Lung (tissue), 12 donors: ENCODE measurements around the gene ZFP36L2. TPM values are rescaled to one million over a fixed set of nuclear protein-coding genes. Genes with fewer than 3 reads are reported as not detected.
A peak's percentile ranks its signal among the peaks of the same experiment; 100 is the strongest.

ENCODE experiments used
- ATAC-seq: fragments of 200-7000 bp; cut with Tn5 transposase; one replicate; pipeline ENCODE4 v1.9.1; 2020; ENCODE audit warnings: moderate number of reproducible peaks; ENCODE audit not compliant: insufficient read depth, low FRiP score
- DNase-seq, 3 donors: peaks; one replicate each; pipeline ENCODE4 v3.0.0-alpha.2; 2013 to 2017
- H3K27ac ChIP-seq, 2 donors: one replicate each; pipeline ENCODE4 v1.5.1; 2013; ENCODE audit warnings: mild to moderate bottlenecking in 2 of 2, moderate library complexity in 2 of 2, control low read depth in 1 of 2, inconsistent platforms in 1 of 2, low read depth in 1 of 2, low read length in 1 of 2
- H3K27me3 ChIP-seq, 3 donors: one replicate each; pipeline ENCODE4 v1.5.1; 2013; ENCODE audit warnings: low read length in 2 of 3; ENCODE audit not compliant: control insufficient read depth in 3 of 3, insufficient read depth in 3 of 3
- H3K36me3 ChIP-seq, 4 donors: one replicate each; pipeline ENCODE4 v1.5.1; 2013; ENCODE audit warnings: low read length in 4 of 4, mild to moderate bottlenecking in 1 of 4, moderate library complexity in 1 of 4; ENCODE audit not compliant: control insufficient read depth in 4 of 4, insufficient read depth in 4 of 4
- H3K4me1 ChIP-seq, 5 donors: one replicate each; pipeline ENCODE4 v1.5.1; 2013; ENCODE audit warnings: low read length in 5 of 5, mild to moderate bottlenecking in 2 of 5, moderate library complexity in 1 of 5; ENCODE audit not compliant: control insufficient read depth in 5 of 5, insufficient read depth in 5 of 5
- H3K4me3 ChIP-seq: one replicate; pipeline ENCODE4 v1.5.1; 2013; ENCODE audit warnings: mild to moderate bottlenecking, control low read depth, moderate library complexity
- H3K9ac ChIP-seq, 2 donors: one replicate each; pipeline ENCODE4 v1.5.1; 2013; ENCODE audit warnings: low read length in 2 of 2, control low read depth in 1 of 2; ENCODE audit not compliant: insufficient read depth in 1 of 2
- H3K9me3 ChIP-seq, 4 donors: one replicate each; pipeline ENCODE4 v1.5.1; 2013; ENCODE audit warnings: low read length in 3 of 4, mild to moderate bottlenecking in 1 of 4, moderate library complexity in 1 of 4; ENCODE audit not compliant: control insufficient read depth in 4 of 4, insufficient read depth in 3 of 4
- CTCF ChIP-seq: IDR thresholded peaks from 2 replicates; pipeline ENCODE4 v1.5.1; 2012; ENCODE audit warnings: mild to moderate bottlenecking; ENCODE audit errors: control extremely low read depth, extremely low read depth
- WGBS, 2 donors: extraction: QIAGEN DNeasy Blood & Tissue Kit; methylation state at CpG; one replicate each; pipeline ENCODE4 v1.1.7; 2013; 5-methylcytosine and 5-hydroxymethylcytosine counted together
- polyA plus RNA-seq, 2 donors: library from polyadenylated mRNA; stranded (reverse); fragments of 200-250 nt; gene quantifications; one replicate each; pipeline ENCODE4 v1.2.1, GENCODE V29; 2013
- total RNA-seq, 2 donors: library from RNA; depleted of rRNA in 1 of 2; stranded (reverse); fragments of >200 nt in 1 of 2; gene quantifications; one replicate each; pipeline ENCODE4 v1.2.1, GENCODE V29; 2014 to 2021
- donor health status: control.
- donor health status: control.
- donor health status: Bipolar disorder and iron deficiency.
- donor health status: healthy.
- donor health status: DM: yes; HTN: yes; CAD: no.

ZFP36L2 gene
- total and polyA plus RNA-seq, 4 donors = 38.3 to 110 (median 66.6) TPM

GRCh38 chr2:43224131-43224570 lies 2.3 kb downstream of the ZFP36L2 start:
- H3K4me1 ChIP-seq = peaks cover 9 to 61% (median 22%) of the 10 kb centered on the region in 5 donors

GRCh38 chr2:43223521-43224001 lies 2.8 kb downstream of the ZFP36L2 start:
- DNase-seq (peak in 2 of 3 donors; percentile 62), ATAC-seq (no peak)
- peak overlapping the region; percentile 39 for H3K4me3 ChIP-seq
- no peaks in the 10 kb centered on the region for H3K9me3 ChIP-seq
- H3K27me3 ChIP-seq = no peaks in the 10 kb centered on the region
- H3K4me1 ChIP-seq = peaks cover 14 to 61% (median 28%) of the 10 kb centered on the region in 5 donors
- H3K36me3 ChIP-seq = peaks cover 4 to 38% (median 20%) of the 10 kb centered on the region in 4 donors
- H3K27ac ChIP-seq = peak overlapping the region; percentile 86 to 100
- no peak for TF ChIP-seq CTCF
- H3K9ac ChIP-seq = peak overlapping the region; percentile 41 to 90
- WGBS, 2 donors = 4 to 13% methylated on average over 4 of the region's 4 CpGs

More at GRCh38 chr2:43224131-43224570, 2.3 kb downstream of the ZFP36L2 start:
- Histone ChIP-seq H3K9me3 (no peaks in the 10 kb centered on the region), H3K4me3 (peak overlapping the region; percentile 92), H3K27ac (peak overlapping the region; percentile 95 to 100), H3K9ac (peak overlapping the region; percentile 41 to 90), H3K36me3 (peaks cover 4 to 38% (median 20%) of the 10 kb centered on the region in 4 donors), H3K27me3 (no peaks in the 10 kb centered on the region)
- no peak for TF ChIP-seq CTCF
- WGBS, 2 donors = 0 to 1% methylated on average over 40 to 41 of the region's 41 CpGs
- ATAC-seq = no peak
- DNase-seq = peak; percentile 83 to 87 (median 87)

- no peak overlapping the region for H3K4me3 ChIP-seq
- no peak for ATAC-seq
- DNase-seq = peak in 2 of 3 donors; percentile 61 to 68
- H3K27ac ChIP-seq = peak overlapping the region; percentile 80 to 91
- peak overlapping the region; percentile 59 to 90 for H3K9ac ChIP-seq
- no peaks in the 10 kb centered on the region for H3K9me3 ChIP-seq
- TF ChIP-seq CTCF = no peak
- 3 to 9% methylated on average over 8 of the region's 8 CpGs for WGBS, 2 donors
- peaks cover 4 to 38% (median 20%) of the 10 kb centered on the region in 4 donors for H3K36me3 ChIP-seq
- peaks cover 12 to 61% (median 36%) of the 10 kb centered on the region in 5 donors for H3K4me1 ChIP-seq
- H3K27me3 ChIP-seq = no peaks in the 10 kb centered on the region
Measured at GRCh38 chr2:43222475-43223309, 3.7 kb downstream of the ZFP36L2 start.
